SK-N-MC (cell line): ENCODE measurements around the gene SLC2A9.

Source experiments
- EZH2 ChIP-seq: fragments of 200-600 bp; sonication (generic); IDR thresholded peaks from one replicate; pipeline ENCODE4 v1.6.1; 2017; ENCODE audit warnings: antibody characterized with exemption
- POLR2AphosphoS5 ChIP-seq: IDR thresholded peaks from 2 replicates; pipeline ENCODE4 v1.6.1; 2012; ENCODE audit warnings: mild to moderate bottlenecking, low read depth, low read length, borderline replicate concordance

DNA sequence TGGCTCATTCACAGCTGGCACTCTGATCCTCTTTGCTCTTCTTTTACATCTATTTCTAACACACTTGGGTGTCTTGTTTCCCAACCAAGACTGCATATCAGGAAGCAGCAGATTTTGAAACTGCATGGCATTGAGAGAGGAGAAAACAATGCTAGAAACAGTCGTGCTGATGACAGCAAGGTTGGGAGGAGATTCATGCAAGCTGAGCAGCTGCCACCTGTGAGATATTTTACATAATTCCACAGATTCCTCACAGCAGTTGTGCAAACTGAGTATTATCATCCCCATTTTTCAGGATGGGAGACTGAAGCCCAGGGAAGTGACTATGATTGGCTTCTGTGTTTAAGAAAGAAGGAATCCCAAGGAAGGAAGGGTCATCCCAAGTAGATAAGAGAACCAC, 105.0 kb downstream of the SLC2A9 start:
- TF ChIP-seq EZH2: no peak
- no peak for TF ChIP-seq POLR2AphosphoS5
